GM19035 (cell line): ENCODE measurements around the gene FBXO34.
A peak's percentile ranks its signal among the peaks of the same experiment; 100 is the strongest.
"Not testable (repeated sequence)": the region's sequence is repeated elsewhere in the genome, so short reads cannot be mapped to it uniquely, and the experiment has no call there.

Experiments used
- ATAC-seq: cut with Tn5 transposase; IDR thresholded peaks from one replicate; pipeline ENCODE4 v1.9.1; 2021; ENCODE audit not compliant: unreplicated experiment

The FBXO34 gene

DNA sequence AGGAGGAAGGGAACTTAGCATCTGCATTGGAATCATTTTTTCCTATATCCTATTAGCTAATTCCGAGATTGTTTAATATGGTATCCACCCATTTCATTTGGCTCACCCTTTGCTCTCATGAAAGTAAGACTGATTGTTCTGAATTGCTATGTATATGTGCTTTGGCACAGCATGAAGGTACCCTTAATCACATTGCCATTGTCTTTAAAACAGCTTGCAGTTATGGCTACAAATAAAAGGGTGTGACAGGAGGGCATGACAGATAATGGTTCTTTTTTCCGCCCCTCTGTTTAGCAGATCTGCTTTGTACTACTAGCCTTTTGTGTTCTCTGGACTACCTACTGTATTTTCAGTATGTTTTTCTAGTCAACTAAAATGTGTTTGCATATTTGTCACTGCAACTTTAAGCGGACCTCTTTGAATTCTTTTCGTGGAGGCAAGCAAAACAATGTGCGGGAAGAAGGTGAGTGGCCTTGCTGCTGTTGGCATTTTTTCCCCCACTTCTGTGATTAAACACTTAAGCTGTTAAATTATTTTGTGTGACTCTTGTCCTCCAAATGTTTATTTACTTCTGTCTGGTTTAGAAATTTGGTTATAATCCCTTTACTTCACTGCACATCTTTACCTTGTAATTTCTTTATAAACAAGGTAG is 35.8 kb downstream of the FBXO34 start:
- no peak for ATAC-seq

DNA sequence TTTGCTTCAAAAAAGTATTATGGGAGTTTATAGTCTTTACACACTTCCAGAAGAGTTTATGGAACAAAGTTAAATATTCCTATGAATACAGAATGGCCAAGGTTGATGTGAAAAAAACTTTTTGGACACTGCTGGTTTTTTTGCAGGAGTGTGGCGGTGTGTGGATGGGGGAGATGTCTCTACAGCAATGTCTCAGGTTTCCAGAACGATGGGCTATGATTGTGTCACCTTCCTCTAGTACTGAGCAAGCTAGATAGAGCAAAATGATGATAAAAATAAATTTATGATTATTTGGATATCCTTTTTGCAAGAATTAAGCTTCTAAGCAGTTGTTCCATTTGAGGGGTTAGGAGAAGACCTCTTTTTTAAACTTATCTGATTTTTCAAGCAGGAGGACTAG is 37.9 kb downstream of the FBXO34 start:
- ATAC-seq: no peak

DNA sequence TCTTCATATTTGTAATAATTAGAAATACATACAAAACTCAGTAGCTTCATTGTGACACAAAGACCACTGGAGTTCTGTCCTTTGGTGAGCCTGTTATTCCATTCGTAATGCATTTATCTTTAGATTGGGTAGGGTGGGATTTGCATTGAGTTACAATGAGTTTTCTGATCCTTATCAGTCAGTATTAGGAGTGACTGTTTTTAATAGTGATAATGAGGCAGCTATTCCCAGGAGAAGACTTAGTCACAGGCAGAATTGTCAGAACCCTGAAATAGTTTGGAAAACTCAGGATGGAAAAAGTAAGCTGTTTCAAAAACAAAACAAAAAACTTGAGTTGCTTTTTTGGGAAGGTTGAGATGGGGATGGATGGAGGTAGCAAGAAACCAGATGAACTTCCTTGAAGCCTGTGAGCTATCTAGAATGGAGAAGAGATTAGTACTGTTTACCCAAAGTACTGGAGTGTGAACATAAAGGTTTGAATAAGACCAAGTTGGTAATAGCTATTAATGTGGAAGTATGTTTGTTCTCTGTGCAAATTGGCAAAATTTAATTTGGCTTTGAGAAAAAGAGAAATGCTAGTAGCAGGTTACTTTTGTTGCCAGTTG is 38.6 kb downstream of the FBXO34 start:
- ATAC-seq: no peak

DNA sequence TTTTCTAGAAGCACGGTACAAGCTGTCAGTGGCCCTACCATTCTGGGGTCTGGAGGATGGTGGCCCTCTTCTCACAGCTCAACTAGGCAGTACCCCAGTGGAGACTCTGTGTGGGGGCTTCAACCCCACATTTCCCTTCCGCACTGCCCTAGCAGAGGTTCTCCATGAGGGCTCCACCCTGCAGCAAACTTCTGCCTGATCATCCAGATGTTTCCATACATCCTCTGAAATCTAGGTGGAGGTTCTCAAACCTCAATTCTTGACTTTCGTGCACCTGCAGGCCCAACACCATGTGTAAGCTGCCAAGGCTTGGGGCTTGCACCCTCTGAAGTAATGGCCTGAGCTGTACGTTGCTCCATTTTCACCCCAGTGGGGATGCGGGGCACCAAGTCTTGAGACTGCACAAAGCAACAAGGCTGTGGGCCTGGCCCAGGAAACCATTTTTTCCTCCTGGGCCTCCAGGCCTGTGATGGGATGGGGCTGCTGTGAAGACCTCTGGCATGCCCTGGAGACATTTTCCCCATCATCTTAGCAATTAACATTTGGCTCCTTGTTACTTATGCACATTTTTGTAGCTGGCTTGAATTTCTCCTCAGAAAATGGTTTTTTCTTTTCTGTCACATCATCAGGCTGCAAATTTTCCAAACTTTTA is 41.3 kb downstream of the FBXO34 start:
- not testable (repeated sequence) for ATAC-seq

GRCh38 chr14:55313480-55313879 is 42.3 kb downstream of the FBXO34 start:
- no peak for ATAC-seq

DNA sequence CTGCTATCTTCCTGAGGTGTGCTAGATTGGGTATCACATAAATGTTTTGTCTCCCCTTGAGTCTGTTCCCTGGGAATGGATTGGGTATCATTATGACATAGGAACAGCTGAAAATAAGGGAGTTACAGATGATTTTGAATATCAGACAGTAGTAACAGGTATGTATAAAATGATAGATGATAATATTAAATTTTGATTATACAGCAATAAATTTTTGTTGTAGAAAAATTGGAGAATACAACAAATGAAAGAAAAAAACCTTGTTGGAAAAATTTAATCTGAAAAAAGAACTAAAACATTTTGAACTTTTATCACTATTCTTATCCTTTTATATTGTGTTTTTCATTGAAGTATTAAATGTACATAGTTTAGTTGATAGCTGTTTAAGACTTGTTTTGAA is 43.2 kb downstream of the FBXO34 start:
- ATAC-seq: no peak

GRCh38 chr14:55316564-55316963 is 45.3 kb downstream of the FBXO34 start:
- ATAC-seq: no peak

- no peak for ATAC-seq
These were observed 46.5 kb downstream of the FBXO34 start for GRCh38 chr14:55317542-55318306.

GRCh38 chr14:55318694-55319093 is 47.5 kb downstream of the FBXO34 start:
- no peak for ATAC-seq

GRCh38 chr14:55323910-55324309 is 52.7 kb downstream of the FBXO34 start:
- no peak for ATAC-seq

DNA sequence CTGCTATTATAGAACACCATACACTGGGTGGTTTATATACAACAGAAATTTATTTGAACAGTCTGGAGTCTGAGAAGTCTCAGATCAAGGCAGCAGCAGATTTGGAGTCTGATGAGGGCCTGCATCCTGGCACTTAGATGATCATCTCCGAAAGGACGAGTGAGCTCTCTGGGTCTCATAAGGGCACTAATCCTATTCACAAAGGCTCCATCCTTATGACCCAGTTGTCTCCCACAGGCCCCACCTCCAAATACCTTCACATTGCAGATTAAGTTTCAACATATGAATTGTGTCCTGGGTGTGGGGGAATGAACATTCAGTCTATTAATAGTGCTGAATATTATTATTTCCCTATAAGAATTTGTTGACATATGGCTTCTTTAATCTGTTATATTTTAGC is 53.6 kb downstream of the FBXO34 start:
- ATAC-seq: no peak

GRCh38 chr14:55327179-55327578 is 56.0 kb downstream of the FBXO34 start:
- peak; percentile 78 for ATAC-seq

- no peak for ATAC-seq
These were observed 57.1 kb downstream of the FBXO34 start for GRCh38 chr14:55328317-55328716.

DNA sequence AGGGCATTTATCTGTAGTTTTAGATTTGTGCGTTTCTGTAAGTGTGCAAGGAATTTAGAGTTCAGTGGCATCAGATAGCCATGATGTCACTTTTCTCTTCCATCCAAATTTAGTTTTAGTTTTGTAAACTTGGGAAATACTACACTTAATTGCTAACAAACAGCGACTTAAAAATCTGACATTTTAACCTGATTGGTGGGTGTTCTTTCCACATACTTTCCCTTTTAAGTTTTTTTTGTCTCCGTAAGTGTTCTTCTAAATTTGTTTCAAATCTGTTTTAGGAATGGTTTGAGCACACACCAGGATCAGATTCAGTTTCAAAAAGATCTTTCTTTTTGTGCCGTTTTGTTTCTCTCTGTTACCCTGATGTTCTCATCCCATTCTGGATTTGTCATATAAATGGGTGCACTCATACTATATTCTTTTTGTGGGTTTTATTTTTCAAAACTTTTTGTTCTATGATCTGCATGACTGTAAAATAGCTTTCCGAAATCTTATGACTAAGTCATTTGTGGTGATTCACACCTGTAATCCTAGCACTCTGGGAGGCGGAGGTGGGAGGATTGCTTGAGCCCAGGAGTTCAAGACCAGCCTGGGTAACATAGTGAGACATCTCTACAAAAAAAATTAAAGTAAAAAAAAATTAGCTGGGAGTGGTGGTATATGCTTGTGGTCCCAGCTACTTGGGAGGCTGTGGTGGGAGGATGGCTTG is 58.9 kb downstream of the FBXO34 start:
- no peak for ATAC-seq

- peak; percentile 59 for ATAC-seq
These were observed 61.7 kb downstream of the FBXO34 start for GRCh38 chr14:55332654-55333570.

GRCh38 chr14:55333711-55334485 is 62.7 kb downstream of the FBXO34 start:
- peak; percentile 46 for ATAC-seq

DNA sequence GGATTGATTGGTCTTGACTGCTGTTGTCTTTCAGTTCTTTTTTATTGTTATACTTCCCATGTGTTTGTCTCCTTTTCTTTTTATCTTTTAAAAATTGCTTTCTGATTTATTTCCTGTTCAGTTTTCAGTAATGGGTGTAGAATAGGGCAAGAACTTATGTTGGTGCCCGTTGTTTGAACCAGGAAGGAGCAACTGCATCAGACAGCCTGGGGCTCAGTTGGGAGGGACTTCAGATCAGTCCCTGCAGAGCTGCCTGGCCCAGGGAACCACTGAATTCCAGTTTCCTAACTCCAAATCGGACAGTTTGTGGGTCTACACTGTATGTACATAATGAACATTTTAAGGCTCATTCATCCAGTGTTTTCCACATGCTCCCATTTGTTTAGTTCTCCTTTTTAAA is 64.9 kb downstream of the FBXO34 start:
- no peak for ATAC-seq

GRCh38 chr14:55336691-55337090 is 65.5 kb downstream of the FBXO34 start:
- no peak for ATAC-seq

DNA sequence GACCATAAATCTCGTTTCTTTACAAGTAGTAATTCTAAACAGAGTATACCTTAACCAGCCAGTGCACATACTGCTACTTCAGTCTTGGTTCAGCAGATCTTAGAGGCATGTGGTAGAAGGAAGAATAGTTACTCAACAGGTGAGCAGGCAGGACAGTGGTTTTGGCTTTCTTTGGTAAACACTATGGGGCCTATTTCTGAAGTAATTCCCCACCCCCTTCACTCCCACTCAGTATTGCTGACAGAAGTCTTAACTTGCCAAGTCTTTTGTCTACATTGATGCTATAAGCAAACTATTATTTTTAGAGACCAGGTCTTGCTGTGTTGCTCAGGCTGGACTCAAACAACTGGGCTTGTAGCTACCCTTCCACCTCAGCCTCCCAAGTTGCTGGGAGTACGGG is 68.5 kb downstream of the FBXO34 start:
- ATAC-seq: peak; percentile 71
